ENCODE results near the gene UBR4.
"Not testable (repeated sequence)": the region's sequence is repeated elsewhere in the genome, so short reads cannot be mapped to it uniquely, and the experiment has no call there.

UBR4 gene

DNA sequence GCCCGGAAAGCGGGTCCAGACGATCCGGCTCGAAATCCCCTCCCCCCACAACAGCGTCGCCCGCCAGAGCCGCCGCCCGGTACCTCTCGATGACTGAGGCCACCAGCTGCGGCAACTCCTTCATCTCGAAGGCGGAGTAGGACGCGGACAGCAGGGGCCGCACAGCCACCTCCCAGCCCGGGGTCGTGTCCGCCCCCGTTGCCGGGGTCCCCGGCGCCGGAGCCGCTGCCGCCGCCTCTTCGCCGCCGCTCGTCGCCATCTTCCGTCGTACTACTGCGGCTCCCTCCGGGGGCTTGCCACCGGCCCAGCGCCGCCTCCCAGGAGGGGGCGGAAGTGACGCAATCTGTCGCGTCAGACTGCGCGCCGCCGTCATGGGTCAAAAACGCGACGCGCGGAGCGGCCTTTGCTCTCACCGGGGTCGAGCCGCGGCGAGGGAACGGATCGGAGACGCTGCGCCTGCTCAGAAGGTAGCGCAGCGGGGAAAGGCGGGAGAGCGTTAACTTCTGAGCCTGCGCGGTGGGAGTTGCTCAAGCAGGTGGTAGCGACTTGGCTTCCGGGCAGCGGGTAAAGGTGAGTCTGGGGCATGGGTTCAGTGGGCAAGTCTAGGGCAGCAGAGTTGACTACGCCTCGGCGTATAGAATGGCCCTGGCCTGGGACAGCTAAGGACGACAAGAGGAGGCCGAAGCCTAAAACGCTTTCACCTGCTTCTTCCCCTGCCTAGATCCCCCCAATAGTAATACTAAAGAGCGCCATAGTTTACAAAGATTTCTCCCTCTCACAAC, at the start of gene UBR4:
Gene UBR4 (minus strand): TSS at position 277 of the 782 bp plus-strand sequence. CDS start 18 bp downstream, at position 259.
- Histone ChIP-seq H3K27me3 (ENCODE audit: low read depth, low read length) (no peaks in the 10 kb centered on the region), H3K9me3 (ENCODE audit: insufficient read depth, low read length) (no peaks in the 10 kb centered on the region), H2AFZ (ENCODE audit: low read depth, low read length) (no peak within 1 kb of the TSS), H4K20me1 (ENCODE audit: insufficient read depth, low read length) (peaks cover 42% of the 10 kb centered on the region), H3K27ac (ENCODE audit: low read length) (peak within 1 kb of the TSS; percentile 88), H3K9ac (ENCODE audit: low read length) (peak within 1 kb of the TSS; percentile 99), H3K4me3 (ENCODE audit: low read length) (peak within 1 kb of the TSS; percentile 100), H3K4me2 (ENCODE audit: low read length) (peak within 1 kb of the TSS; percentile 98), H3K36me3 (replicated peaks; ENCODE audit: low read depth, low read length) (peaks cover 15% of the 10 kb centered on the region), H3K79me2 (ENCODE audit: low read length) (peaks cover 96% of the 10 kb centered on the region), H3K4me1 (ENCODE audit: low read length) (peaks cover 50% of the 10 kb centered on the region)
- no peak for TF ChIP-seq EZH2phosphoT487 (IDR thresholded peaks at IDR 0.05; ENCODE audit: low read depth)
- TF ChIP-seq, protein P1, sequence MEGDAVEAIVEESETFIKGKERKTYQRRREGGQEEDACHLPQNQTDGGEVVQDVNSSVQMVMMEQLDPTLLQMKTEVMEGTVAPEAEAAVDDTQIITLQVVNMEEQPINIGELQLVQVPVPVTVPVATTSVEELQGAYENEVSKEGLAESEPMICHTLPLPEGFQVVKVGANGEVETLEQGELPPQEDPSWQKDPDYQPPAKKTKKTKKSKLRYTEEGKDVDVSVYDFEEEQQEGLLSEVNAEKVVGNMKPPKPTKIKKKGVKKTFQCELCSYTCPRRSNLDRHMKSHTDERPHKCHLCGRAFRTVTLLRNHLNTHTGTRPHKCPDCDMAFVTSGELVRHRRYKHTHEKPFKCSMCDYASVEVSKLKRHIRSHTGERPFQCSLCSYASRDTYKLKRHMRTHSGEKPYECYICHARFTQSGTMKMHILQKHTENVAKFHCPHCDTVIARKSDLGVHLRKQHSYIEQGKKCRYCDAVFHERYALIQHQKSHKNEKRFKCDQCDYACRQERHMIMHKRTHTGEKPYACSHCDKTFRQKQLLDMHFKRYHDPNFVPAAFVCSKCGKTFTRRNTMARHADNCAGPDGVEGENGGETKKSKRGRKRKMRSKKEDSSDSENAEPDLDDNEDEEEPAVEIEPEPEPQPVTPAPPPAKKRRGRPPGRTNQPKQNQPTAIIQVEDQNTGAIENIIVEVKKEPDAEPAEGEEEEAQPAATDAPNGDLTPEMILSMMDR (IDR thresholded peaks at IDR 0.05; ENCODE audit: low read depth, low read length): no peak

DNA sequence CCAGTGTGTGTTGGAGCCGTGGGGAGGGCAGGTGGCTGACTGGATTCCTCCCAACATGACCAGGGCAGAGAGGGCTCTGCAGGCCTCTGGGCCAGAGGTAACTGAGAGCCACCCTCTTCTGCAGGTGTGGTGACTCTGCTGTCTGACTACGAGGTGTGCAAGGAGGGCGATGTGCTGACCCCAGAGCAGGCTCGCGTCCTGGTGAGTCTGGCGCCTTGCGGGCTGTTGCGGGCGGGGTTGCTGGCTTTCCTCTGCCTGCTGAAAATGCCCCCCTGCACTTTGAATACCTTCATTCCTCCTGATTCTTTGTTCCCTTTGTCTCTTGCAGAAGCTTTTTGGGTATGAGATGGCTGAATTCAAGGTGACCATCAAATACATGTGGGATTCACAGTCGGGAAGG, 48.3 kb upstream of the UBR4 start:
- Histone ChIP-seq H3K27ac (ENCODE audit: low read length) (no peak overlapping the region), H4K20me1 (ENCODE audit: insufficient read depth, low read length) (no peaks in the 10 kb centered on the region), H3K9me3 (ENCODE audit: insufficient read depth, low read length) (no peaks in the 10 kb centered on the region), H3K4me2 (ENCODE audit: low read length) (no peak overlapping the region), H3K9ac (ENCODE audit: low read length) (no peak overlapping the region), H3K79me2 (ENCODE audit: low read length) (peaks cover 26% of the 10 kb centered on the region), H3K36me3 (replicated peaks; ENCODE audit: low read depth, low read length) (peaks cover 8% of the 10 kb centered on the region), H2AFZ (ENCODE audit: low read depth, low read length) (no peak overlapping the region), H3K4me1 (ENCODE audit: low read length) (peaks cover 5% of the 10 kb centered on the region), H3K4me3 (ENCODE audit: low read length) (no peak overlapping the region), H3K27me3 (ENCODE audit: low read depth, low read length) (no peaks in the 10 kb centered on the region)
- TF ChIP-seq EZH2phosphoT487 (IDR thresholded peaks at IDR 0.05; ENCODE audit: low read depth): no peak
- TF ChIP-seq, protein P1 (IDR thresholded peaks at IDR 0.05; ENCODE audit: low read depth, low read length): no peak

DNA sequence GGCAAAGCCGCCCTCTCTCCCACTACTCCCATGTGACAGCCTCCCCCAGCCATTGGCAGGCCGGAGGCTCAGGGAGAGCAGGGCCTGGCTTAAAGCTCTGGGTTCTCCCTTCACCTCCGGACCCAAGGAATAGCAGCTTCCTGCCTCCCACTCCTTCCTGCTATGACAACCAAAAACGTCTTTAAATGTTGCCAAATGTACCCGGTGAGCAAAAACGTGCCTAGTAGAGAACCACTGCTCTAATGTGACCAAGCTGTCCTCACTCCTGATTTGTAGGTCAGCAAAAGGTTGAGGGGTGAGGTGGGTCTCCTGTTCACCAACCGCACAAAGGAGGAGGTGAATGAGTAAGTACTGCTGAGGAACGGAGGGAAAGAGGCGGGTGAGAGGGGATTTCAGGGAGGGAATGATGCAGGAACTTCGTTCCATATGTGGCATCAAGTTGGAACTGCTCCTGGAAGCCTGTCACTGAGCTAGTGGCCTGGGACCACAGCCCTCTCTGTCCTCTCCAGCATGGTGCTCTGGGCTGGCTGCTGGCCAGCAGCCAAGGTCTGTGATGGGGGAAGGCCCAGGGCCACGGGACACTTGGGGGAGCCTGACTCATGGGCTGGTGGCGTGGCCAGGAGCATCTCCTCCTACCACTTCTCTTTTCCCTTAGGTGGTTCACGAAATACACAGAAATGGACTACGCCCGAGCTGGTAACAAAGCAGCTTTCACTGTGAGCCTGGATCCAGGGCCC, 47.3 kb upstream of the UBR4 start:
- Histone ChIP-seq H3K79me2 (ENCODE audit: low read length) (peaks cover 36% of the 10 kb centered on the region), H3K36me3 (replicated peaks; ENCODE audit: low read depth, low read length) (peaks cover 8% of the 10 kb centered on the region), H3K27ac (ENCODE audit: low read length) (no peak overlapping the region), H3K9me3 (ENCODE audit: insufficient read depth, low read length) (no peaks in the 10 kb centered on the region), H3K4me2 (ENCODE audit: low read length) (no peak overlapping the region), H4K20me1 (ENCODE audit: insufficient read depth, low read length) (no peaks in the 10 kb centered on the region), H3K4me1 (ENCODE audit: low read length) (peaks cover 12% of the 10 kb centered on the region), H2AFZ (ENCODE audit: low read depth, low read length) (no peak overlapping the region), H3K27me3 (ENCODE audit: low read depth, low read length) (no peaks in the 10 kb centered on the region), H3K9ac (ENCODE audit: low read length) (no peak overlapping the region), H3K4me3 (ENCODE audit: low read length) (no peak overlapping the region)
- TF ChIP-seq, protein P1 (IDR thresholded peaks at IDR 0.05; ENCODE audit: low read depth, low read length): no peak

DNA sequence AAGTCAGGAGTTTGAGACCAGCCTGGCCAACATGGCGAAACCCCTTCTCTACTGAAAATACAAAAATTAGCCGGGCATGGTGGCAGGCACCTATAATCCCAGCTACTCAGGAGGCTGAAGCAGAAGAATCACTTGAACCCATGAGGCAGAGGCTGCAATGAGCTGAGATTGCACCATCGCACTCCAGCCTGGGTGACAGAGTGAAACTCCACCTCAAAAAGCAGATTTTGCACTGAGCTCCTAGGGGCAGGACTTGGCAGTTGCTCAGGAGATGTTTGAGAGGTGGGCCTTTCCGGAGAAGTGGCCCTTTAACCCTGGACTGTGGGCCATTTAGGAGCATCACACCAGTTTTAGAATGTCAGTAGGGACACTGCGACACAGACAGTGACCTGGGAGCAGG, 46.2 kb upstream of the UBR4 start:
- not testable (repeated sequence) for H4K20me1 ChIP-seq (ENCODE audit: insufficient read depth, low read length); H3K4me2 ChIP-seq (ENCODE audit: low read length); H3K9me3 ChIP-seq (ENCODE audit: insufficient read depth, low read length); H3K9ac ChIP-seq (ENCODE audit: low read length); H2AFZ ChIP-seq (ENCODE audit: low read depth, low read length); H3K4me3 ChIP-seq (ENCODE audit: low read length); H3K27ac ChIP-seq (ENCODE audit: low read length); H3K36me3 ChIP-seq (replicated peaks; ENCODE audit: low read depth, low read length); H3K27me3 ChIP-seq (ENCODE audit: low read depth, low read length)
- H3K4me1 ChIP-seq (ENCODE audit: low read length): peaks cover 12% of the 10 kb centered on the region
- peaks cover 46% of the 10 kb centered on the region for H3K79me2 ChIP-seq (ENCODE audit: low read length)

Data from OCI-LY3 (cell line).